ENCODE measurements around the gene CYTH1. TPM values are rescaled to one million over a fixed set of nuclear protein-coding genes. Genes with fewer than 3 reads are reported as not detected.

CYTH1 gene
- total RNA-seq, 1 experiment from 2014 or later, result 34.3 TPM

DNA sequence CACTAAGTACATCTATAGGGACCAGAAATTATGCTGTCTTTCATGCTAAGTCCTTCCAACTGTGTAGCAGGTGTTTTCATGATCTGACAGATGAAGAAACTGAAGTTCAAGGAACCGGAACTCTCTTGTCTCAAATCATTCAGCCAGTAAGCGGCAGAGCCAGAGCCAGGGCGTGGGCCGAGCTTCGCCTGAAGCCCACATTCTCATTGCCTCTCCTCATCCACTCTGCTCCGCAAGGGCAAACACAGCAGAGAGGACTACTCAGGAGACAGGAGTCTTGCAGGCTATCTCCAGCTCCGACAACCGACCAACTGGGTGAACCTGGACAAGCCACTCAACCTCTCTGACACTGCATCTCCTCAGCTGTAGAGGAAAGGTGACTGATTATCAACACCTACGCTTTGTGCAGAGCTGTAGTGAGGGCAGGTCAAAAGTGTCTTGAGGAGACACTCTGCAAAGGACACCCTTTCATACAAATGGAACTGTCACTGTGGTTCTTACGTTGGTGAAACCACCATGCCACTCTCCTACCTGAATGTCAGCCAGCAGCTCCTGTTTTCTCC, 72.9 kb downstream of the CYTH1 start:
- RAD21 ChIA-PET (ENCODE audit: low non-redundant PET in 1 of 2, low total read pairs in 2 of 2, uncharacterized antibody in 2 of 2, unreplicated experiment in 2 of 2), result interaction anchor here (0.5 to 1.5 kb wide), 2 partner anchors 12 to 212 kb away, joined by 3 to 6 read pairs; no protein-coding TSS in a partner anchor
- TF ChIP-seq, protein P1, sequence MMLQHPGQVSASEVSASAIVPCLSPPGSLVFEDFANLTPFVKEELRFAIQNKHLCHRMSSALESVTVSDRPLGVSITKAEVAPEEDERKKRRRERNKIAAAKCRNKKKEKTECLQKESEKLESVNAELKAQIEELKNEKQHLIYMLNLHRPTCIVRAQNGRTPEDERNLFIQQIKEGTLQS (IDR thresholded peaks at IDR 0.05), result no peak
- TF ChIP-seq EZH2 (IDR thresholded peaks at IDR 0.05) (no peak), EGR1 (IDR thresholded peaks at IDR 0.05; ENCODE audit: low read depth) (no peak), FOSL1 (IDR thresholded peaks at IDR 0.05; ENCODE audit: low read depth) (no peak), JUND (IDR thresholded peaks at IDR 0.05) (no peak), SRF (IDR thresholded peaks at IDR 0.05; ENCODE audit: low read depth) (no peak), EZH2phosphoT487 (IDR thresholded peaks at IDR 0.05; ENCODE audit: borderline replicate concordance) (no peak), POLR2A (IDR thresholded peaks at IDR 0.05; ENCODE audit: borderline replicate concordance, extremely low read depth, insufficient read depth, insufficient read length) (no peak), CBX3 (IDR thresholded peaks at IDR 0.05; ENCODE audit: low read depth) (no peak), TCF7L2 (IDR thresholded peaks at IDR 0.05; ENCODE audit: borderline replicate concordance, extremely low read depth, insufficient read depth, insufficient read length) (no peak), RAD21 (IDR thresholded peaks at IDR 0.05; ENCODE audit: low read depth) (no peak), YY1 (IDR thresholded peaks at IDR 0.05; ENCODE audit: extremely low read depth, insufficient replicate concordance, low read depth, low read length) (no peak), ZFX (IDR thresholded peaks at IDR 0.05) (no peak), ELF1 (IDR thresholded peaks at IDR 0.05; ENCODE audit: borderline replicate concordance, low read depth) (no peak), CEBPB (IDR thresholded peaks at IDR 0.05; ENCODE audit: low read depth) (no peak), POLR2AphosphoS5 (IDR thresholded peaks at IDR 0.05; ENCODE audit: low read depth, low read length) (no peak)
- TF ChIP-seq, protein P2, sequence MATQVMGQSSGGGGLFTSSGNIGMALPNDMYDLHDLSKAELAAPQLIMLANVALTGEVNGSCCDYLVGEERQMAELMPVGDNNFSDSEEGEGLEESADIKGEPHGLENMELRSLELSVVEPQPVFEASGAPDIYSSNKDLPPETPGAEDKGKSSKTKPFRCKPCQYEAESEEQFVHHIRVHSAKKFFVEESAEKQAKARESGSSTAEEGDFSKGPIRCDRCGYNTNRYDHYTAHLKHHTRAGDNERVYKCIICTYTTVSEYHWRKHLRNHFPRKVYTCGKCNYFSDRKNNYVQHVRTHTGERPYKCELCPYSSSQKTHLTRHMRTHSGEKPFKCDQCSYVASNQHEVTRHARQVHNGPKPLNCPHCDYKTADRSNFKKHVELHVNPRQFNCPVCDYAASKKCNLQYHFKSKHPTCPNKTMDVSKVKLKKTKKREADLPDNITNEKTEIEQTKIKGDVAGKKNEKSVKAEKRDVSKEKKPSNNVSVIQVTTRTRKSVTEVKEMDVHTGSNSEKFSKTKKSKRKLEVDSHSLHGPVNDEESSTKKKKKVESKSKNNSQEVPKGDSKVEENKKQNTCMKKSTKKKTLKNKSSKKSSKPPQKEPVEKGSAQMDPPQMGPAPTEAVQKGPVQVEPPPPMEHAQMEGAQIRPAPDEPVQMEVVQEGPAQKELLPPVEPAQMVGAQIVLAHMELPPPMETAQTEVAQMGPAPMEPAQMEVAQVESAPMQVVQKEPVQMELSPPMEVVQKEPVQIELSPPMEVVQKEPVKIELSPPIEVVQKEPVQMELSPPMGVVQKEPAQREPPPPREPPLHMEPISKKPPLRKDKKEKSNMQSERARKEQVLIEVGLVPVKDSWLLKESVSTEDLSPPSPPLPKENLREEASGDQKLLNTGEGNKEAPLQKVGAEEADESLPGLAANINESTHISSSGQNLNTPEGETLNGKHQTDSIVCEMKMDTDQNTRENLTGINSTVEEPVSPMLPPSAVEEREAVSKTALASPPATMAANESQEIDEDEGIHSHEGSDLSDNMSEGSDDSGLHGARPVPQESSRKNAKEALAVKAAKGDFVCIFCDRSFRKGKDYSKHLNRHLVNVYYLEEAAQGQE (IDR thresholded peaks at IDR 0.05; ENCODE audit: low read depth), result no peak
- TF ChIP-seq, protein P3, sequence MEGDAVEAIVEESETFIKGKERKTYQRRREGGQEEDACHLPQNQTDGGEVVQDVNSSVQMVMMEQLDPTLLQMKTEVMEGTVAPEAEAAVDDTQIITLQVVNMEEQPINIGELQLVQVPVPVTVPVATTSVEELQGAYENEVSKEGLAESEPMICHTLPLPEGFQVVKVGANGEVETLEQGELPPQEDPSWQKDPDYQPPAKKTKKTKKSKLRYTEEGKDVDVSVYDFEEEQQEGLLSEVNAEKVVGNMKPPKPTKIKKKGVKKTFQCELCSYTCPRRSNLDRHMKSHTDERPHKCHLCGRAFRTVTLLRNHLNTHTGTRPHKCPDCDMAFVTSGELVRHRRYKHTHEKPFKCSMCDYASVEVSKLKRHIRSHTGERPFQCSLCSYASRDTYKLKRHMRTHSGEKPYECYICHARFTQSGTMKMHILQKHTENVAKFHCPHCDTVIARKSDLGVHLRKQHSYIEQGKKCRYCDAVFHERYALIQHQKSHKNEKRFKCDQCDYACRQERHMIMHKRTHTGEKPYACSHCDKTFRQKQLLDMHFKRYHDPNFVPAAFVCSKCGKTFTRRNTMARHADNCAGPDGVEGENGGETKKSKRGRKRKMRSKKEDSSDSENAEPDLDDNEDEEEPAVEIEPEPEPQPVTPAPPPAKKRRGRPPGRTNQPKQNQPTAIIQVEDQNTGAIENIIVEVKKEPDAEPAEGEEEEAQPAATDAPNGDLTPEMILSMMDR (IDR thresholded peaks at IDR 0.05 in 2 of 3, conservative IDR thresholded peaks at IDR 0.05 in 1 of 3; ENCODE audit: borderline replicate concordance in 1 of 3, insufficient read depth in 1 of 3, low read depth in 2 of 3, low read length in 2 of 3), result no peak
- TF ChIP-seq, protein P4, sequence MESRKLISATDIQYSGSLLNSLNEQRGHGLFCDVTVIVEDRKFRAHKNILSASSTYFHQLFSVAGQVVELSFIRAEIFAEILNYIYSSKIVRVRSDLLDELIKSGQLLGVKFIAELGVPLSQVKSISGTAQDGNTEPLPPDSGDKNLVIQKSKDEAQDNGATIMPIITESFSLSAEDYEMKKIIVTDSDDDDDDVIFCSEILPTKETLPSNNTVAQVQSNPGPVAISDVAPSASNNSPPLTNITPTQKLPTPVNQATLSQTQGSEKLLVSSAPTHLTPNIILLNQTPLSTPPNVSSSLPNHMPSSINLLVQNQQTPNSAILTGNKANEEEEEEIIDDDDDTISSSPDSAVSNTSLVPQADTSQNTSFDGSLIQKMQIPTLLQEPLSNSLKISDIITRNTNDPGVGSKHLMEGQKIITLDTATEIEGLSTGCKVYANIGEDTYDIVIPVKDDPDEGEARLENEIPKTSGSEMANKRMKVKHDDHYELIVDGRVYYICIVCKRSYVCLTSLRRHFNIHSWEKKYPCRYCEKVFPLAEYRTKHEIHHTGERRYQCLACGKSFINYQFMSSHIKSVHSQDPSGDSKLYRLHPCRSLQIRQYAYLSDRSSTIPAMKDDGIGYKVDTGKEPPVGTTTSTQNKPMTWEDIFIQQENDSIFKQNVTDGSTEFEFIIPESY (IDR thresholded peaks at IDR 0.05; ENCODE audit: extremely low read depth, insufficient replicate concordance, low read length), result no peak

More for the DNA sequence above, 72.9 kb downstream of the CYTH1 start:
- no peak for DNase-seq (ENCODE audit: low read depth, low spot score)
- CTCF ChIA-PET, result interaction anchor here (1.0 to 5.4 kb wide), 8 partner anchors 8 to 264 kb away, joined by 3 to 41 read pairs (median 4); no protein-coding TSS in a partner anchor
- Histone ChIP-seq H3K4me1 (ENCODE audit: control insufficient read depth in 1 of 2, insufficient read depth in 2 of 2, low read length in 2 of 2) (peaks cover 8 to 14% of the 10 kb centered on the region in 2 experiments), H3K4me2 (ENCODE audit: low read length) (no peak overlapping the region), H3K79me2 (ENCODE audit: insufficient read depth, low read length) (peaks cover 4% of the 10 kb centered on the region), H3K9me2 (ENCODE audit: insufficient read depth) (no peaks in the 10 kb centered on the region), H3K4me3 (replicated peaks in 1 of 2; ENCODE audit: low read depth in 1 of 2, low read length in 2 of 2) (no peak overlapping the region), H3K9ac (ENCODE audit: low read length) (no peak overlapping the region), H2AFZ (ENCODE audit: low read depth, low read length, poor library complexity, severe bottlenecking) (no peak overlapping the region), H3K27ac (ENCODE audit: low read depth, low read length) (no peak overlapping the region), H3K9me3 (ENCODE audit: control insufficient read depth in 1 of 2, insufficient read depth in 1 of 2, low read depth in 1 of 2, low read length in 2 of 2) (no peaks in the 10 kb centered on the region), H4K20me1 (ENCODE audit: insufficient read depth) (no peaks in the 10 kb centered on the region), H3K27me3 (ENCODE audit: insufficient read depth, low read length) (no peaks in the 10 kb centered on the region), H3K36me3 (ENCODE audit: control insufficient read depth in 1 of 2, insufficient read depth in 2 of 2, low read length in 2 of 2) (no peaks in the 10 kb centered on the region)
- ATAC-seq, result no peak
- POLR2A ChIA-PET, result no interaction called here
- no TSS peak for BruUV-seq (replicated peaks)
- intact Hi-C loops (cut with micrococcal nuclease), result loop anchor here (2.0 to 5.0 kb wide), 2 partner anchors 264 to 347 kb away; partner anchors contain the start of gene SOCS3

All from HCT116 (cell line).